ENCODE data around the gene LTBP4.

GRCh38 chr19:40672038-40672437 is 70.9 kb downstream of the LTBP4 start:
- TF ChIP-seq CTCF (IDR thresholded peaks at IDR 0.05) (no peak), POLR2AphosphoS5 (IDR thresholded peaks at IDR 0.05; ENCODE audit: low read depth, low read length) (no peak), TCF7L2 (IDR thresholded peaks at IDR 0.05; ENCODE audit: low read depth, low read length) (no peak), REST (IDR thresholded peaks at IDR 0.05; ENCODE audit: insufficient read depth in 1 of 2, low read depth in 2 of 2, low read length in 1 of 2) (no peak)
